AG04450 (cell line): ENCODE data around the gene TCF7L1. TPM values are rescaled to one million over a fixed set of nuclear protein-coding genes. Genes with fewer than 3 reads are reported as not detected.

Experiments
- CTCF ChIA-PET: fragments of 300-600, 350-600 bp; formaldehyde crosslinking; extraction: SDS; loops from one replicate; lab custom pipeline; 2022; ENCODE audit warnings: antibody characterized with exemption, inconsistent platforms; lab: Charles Lee
- POLR2A ChIA-PET: fragments of 350-600 bp; formaldehyde crosslinking; extraction: SDS; loops from one replicate; lab custom pipeline; 2021; ENCODE audit warnings: antibody characterized with exemption, inconsistent platforms; lab: Yijun Ruan, JAX
- DNase-seq: peaks from one replicate; pipeline ENCODE4 v3.0.0-alpha.2; 2011; ENCODE audit warnings: low read depth, low spot score
- H3K27ac ChIP-seq: one replicate; pipeline ENCODE4 v1.5.1; 2012; ENCODE audit warnings: low read depth, low read length, control low read depth
- H3K27me3 ChIP-seq: one replicate; pipeline ENCODE4 v1.6.0; 2012; ENCODE audit warnings: low read length; ENCODE audit not compliant: control insufficient read depth, insufficient read depth
- H3K4me3 ChIP-seq: 2 replicates; pipeline ENCODE4 v1.5.1; 2011; ENCODE audit warnings: mild to moderate bottlenecking, low read depth, low read length, control low read depth
- H3K9me3 ChIP-seq: 2 replicates; pipeline ENCODE4 v1.5.1; 2012; ENCODE audit warnings: low read length; ENCODE audit not compliant: control insufficient read depth, insufficient read depth
- CTCF ChIP-seq: IDR thresholded peaks from 2 replicates; pipeline ENCODE4 v1.5.1; 2011; ENCODE audit warnings: low read depth, low read length, control low read depth, inconsistent platforms
- polyA plus RNA-seq: library from polyadenylated mRNA; depleted of rRNA; stranded (reverse); fragments of >200 nt; gene quantifications from 2 replicates; pipeline ENCODE4 v1.2.3, GENCODE V29; 2011

The TCF7L1 gene
- polyA plus RNA-seq, 1 experiment, result 2.7 TPM

DNA sequence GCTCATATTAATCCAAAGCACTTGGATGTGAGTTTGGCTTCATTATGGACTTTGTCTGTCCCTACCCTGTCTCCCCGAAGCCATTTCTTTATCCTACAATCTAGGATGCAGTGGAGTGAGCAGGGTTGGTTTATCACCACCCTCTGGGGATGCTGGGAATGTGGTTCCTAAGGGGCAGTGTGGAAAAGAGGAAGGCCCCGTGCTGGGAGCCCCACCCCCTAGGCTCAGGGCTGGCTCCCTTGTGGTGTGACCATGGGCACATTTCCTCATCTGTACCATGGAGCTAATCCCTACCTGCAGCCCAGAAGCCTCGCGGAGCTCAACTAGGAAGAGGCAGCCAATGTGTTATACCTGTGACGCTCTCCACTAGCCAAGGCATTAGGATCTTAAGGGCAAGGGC, 102.1 kb downstream of the TCF7L1 start:
- ChIA-PET CTCF (interaction anchor here (0.6 kb wide), 1 partner anchor 83 kb away, joined by 3 read pairs; no protein-coding TSS in a partner anchor), POLR2A (no interaction called here)
- no peak for DNase-seq
- TF ChIP-seq CTCF, result no peak
- Histone ChIP-seq H3K27me3 (no peaks in the 10 kb centered on the region), H3K9me3 (no peaks in the 10 kb centered on the region; the same call in 1 of the 2 replicates), H3K4me3 (no peak overlapping the region), H3K27ac (no peak overlapping the region)

GRCh38 chr2:85236084-85236483, 102.9 kb downstream of the TCF7L1 start:
- Histone ChIP-seq H3K9me3 (no peaks in the 10 kb centered on the region; the same call in 1 of the 2 replicates), H3K4me3 (no peak overlapping the region), H3K27ac (no peak overlapping the region), H3K27me3 (no peaks in the 10 kb centered on the region)
- ChIA-PET CTCF (interaction anchor here (0.6 kb wide), 1 partner anchor 82 kb away, joined by 3 read pairs; no protein-coding TSS in a partner anchor), POLR2A (interaction anchor here (0.6 kb wide), 1 partner anchor 15 kb away, joined by 3 read pairs; no protein-coding TSS in a partner anchor)
- TF ChIP-seq CTCF, result no peak
- no peak for DNase-seq

- no peaks in the 10 kb centered on the region; the same call in 1 of the 2 replicates for H3K9me3 ChIP-seq
- no peak overlapping the region for H3K27ac ChIP-seq
- ChIA-PET POLR2A (no interaction called here), CTCF (no interaction called here)
- DNase-seq, result no peak
- no peaks in the 10 kb centered on the region for H3K27me3 ChIP-seq
- TF ChIP-seq CTCF, result no peak
- no peak overlapping the region for H3K4me3 ChIP-seq
These were observed 104.8 kb downstream of the TCF7L1 start for GRCh38 chr2:85237849-85238565.

DNA sequence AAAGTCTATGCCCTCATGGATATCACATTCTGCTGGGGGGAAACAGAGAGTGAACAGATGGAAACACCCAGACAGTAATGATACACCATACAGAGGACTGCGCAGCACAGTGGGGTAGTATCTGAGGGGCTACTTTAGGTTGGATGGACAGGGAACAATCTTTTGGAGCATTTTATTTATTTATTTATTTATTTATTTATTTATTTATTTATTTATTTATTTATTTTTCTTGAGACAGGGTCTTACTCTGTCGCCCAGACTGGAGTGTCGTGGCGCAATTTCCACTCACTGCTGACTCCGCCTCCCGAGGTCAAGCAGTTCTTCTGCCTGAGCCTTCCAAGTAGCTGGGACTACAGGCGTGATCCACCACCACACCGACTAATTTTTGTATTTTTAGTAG, 105.4 kb downstream of the TCF7L1 start:
- Histone ChIP-seq H3K27me3 (no peaks in the 10 kb centered on the region), H3K27ac (no peak overlapping the region), H3K4me3 (no peak overlapping the region), H3K9me3 (no peaks in the 10 kb centered on the region; the same call in 1 of the 2 replicates)
- TF ChIP-seq CTCF, result no peak
- POLR2A ChIA-PET, result no interaction called here
- no peak for DNase-seq
- CTCF ChIA-PET, result no interaction called here

DNA sequence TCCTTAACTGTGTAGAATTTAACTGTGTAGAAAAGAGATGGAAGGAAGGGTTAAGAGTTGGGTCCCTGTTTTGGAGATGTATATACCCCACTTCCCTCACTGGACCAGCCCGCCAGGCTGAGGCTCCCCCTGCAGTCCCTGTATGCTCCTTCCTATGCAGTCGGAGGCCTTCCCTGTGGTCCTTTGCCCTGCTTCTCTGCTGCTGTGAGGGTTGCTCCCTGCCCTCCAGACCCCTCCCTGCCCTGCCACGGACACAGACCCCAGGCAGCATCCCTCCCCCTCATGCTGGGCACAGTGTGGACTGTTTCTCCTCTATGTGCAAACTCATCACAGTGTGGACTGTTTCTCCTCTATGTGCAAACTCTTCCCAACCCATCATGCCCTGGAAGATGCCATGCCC, 105.9 kb downstream of the TCF7L1 start:
- Histone ChIP-seq H3K27me3 (no peaks in the 10 kb centered on the region), H3K4me3 (no peak overlapping the region), H3K9me3 (no peaks in the 10 kb centered on the region; the same call in 1 of the 2 replicates), H3K27ac (no peak overlapping the region)
- POLR2A ChIA-PET, result no interaction called here
- DNase-seq, result no peak
- TF ChIP-seq CTCF, result no peak
- CTCF ChIA-PET, result no interaction called here
